H9 (cell line): ENCODE results near the gene DDX20. TPM values are rescaled to one million over a fixed set of nuclear protein-coding genes. Genes with fewer than 3 reads are reported as not detected.

Experiments
- DNase-seq: peaks from one replicate; pipeline ENCODE4 v3.0.0-alpha.2; 2017
- H2AFZ ChIP-seq: one replicate; pipeline ENCODE4 v1.6.1; 2013; ENCODE audit warnings: mild to moderate bottlenecking, low read length, control low read depth, moderate library complexity
- H2AK5ac ChIP-seq: 2 replicates; pipeline ENCODE4 v1.6.1; 2013; ENCODE audit warnings: low read length, control low read depth, mixed read lengths; ENCODE audit not compliant: insufficient read length
- H2BK120ac ChIP-seq: one replicate; pipeline ENCODE4 v1.6.1; 2013; ENCODE audit warnings: low read depth, mild to moderate bottlenecking, low read length, control low read depth, inconsistent platforms; ENCODE audit not compliant: poor library complexity, severe bottlenecking
- H2BK12ac ChIP-seq: 2 replicates; pipeline ENCODE4 v1.6.1; 2013; ENCODE audit warnings: low read length, control low read depth, mixed read lengths, low read depth; ENCODE audit not compliant: insufficient read length
- H2BK15ac ChIP-seq: 2 replicates; pipeline ENCODE4 v1.6.1; 2013; ENCODE audit warnings: low read depth, low read length, control low read depth
- H2BK20ac ChIP-seq: one replicate; pipeline ENCODE4 v1.6.1; 2013; ENCODE audit warnings: low read depth, mild to moderate bottlenecking, low read length, control low read depth, inconsistent platforms; ENCODE audit not compliant: poor library complexity, severe bottlenecking
- H2BK5ac ChIP-seq: 2 replicates; pipeline ENCODE4 v1.6.1; 2013; ENCODE audit warnings: low read length, control low read depth, mixed read lengths; ENCODE audit not compliant: insufficient read length
- H3K14ac ChIP-seq: 2 replicates; pipeline ENCODE4 v1.6.1; 2013; ENCODE audit warnings: low read length, control low read depth; ENCODE audit not compliant: insufficient read depth
- H3K18ac ChIP-seq: 2 replicates; pipeline ENCODE4 v1.6.1; 2013; ENCODE audit warnings: low read depth, mild to moderate bottlenecking, mixed read lengths, low read length, control low read depth; ENCODE audit not compliant: insufficient read length
- H3K23ac ChIP-seq: 2 replicates; pipeline ENCODE4 v1.6.1; 2013; ENCODE audit warnings: low read length, control low read depth, mixed read lengths, low read depth; ENCODE audit not compliant: insufficient read length
- H3K23me2 ChIP-seq: 2 replicates; pipeline ENCODE4 v1.6.1; 2013; ENCODE audit warnings: low read depth, mild to moderate bottlenecking, mixed read lengths, low read length, control low read depth; ENCODE audit not compliant: insufficient read length, poor library complexity, severe bottlenecking
- H3K27ac ChIP-seq: 2 replicates; pipeline ENCODE4 v1.5.1; 2013; ENCODE audit warnings: low read length, control low read depth, mixed read lengths, low read depth; ENCODE audit not compliant: insufficient read length
- H3K27me3 ChIP-seq: 2 replicates; pipeline ENCODE4 v1.6.1; 2013; ENCODE audit warnings: low read length, control low read depth, inconsistent platforms; ENCODE audit not compliant: insufficient read depth
- H3K4ac ChIP-seq: 2 replicates; pipeline ENCODE4 v1.6.1; 2013; ENCODE audit warnings: low read depth, mild to moderate bottlenecking, control low read depth, inconsistent platforms, low read length, moderate library complexity
- H3K4me1 ChIP-seq: 2 replicates; pipeline ENCODE4 v1.6.1; 2013; ENCODE audit warnings: low read length, control low read depth, inconsistent platforms; ENCODE audit not compliant: insufficient read depth
- H3K4me2 ChIP-seq: 2 replicates; pipeline ENCODE4 v1.6.1; 2013; ENCODE audit warnings: low read length, control low read depth, mixed read lengths; ENCODE audit not compliant: insufficient read length, insufficient read depth
- H3K56ac ChIP-seq: 2 replicates; pipeline ENCODE4 v1.6.1; 2013; ENCODE audit warnings: low read depth, mild to moderate bottlenecking, mixed read lengths, low read length, control low read depth; ENCODE audit not compliant: insufficient read length
- H3K79me1 ChIP-seq: 2 replicates; pipeline ENCODE4 v1.6.1; 2013; ENCODE audit warnings: low read depth, mild to moderate bottlenecking, moderate library complexity, low read length, control low read depth, inconsistent platforms; ENCODE audit not compliant: insufficient read depth, poor library complexity, severe bottlenecking
- H3K79me2 ChIP-seq: 2 replicates; pipeline ENCODE4 v1.6.1; 2013; ENCODE audit warnings: low read length, control low read depth, inconsistent platforms; ENCODE audit not compliant: insufficient read depth
- H3K9ac ChIP-seq: 2 replicates; pipeline ENCODE4 v1.6.1; 2013; ENCODE audit warnings: low read length, control low read depth, mixed read lengths; ENCODE audit not compliant: insufficient read length; ENCODE audit errors: extremely low read depth
- H3K9me3 ChIP-seq: one replicate; pipeline ENCODE4 v1.6.1; 2013; ENCODE audit warnings: low read depth, low read length, inconsistent platforms; ENCODE audit not compliant: control insufficient read depth
- H3T11ph ChIP-seq: one replicate; pipeline ENCODE4 v1.6.1; 2013; ENCODE audit warnings: mild to moderate bottlenecking, low read length, control low read depth, inconsistent platforms
- H4K20me1 ChIP-seq: one replicate; pipeline ENCODE4 v1.6.1; 2013; ENCODE audit not compliant: control insufficient read depth, insufficient read length, insufficient read depth
- H4K5ac ChIP-seq: 2 replicates; pipeline ENCODE4 v1.6.1; 2013; ENCODE audit warnings: low read depth, mild to moderate bottlenecking, mixed read lengths, low read length, control low read depth; ENCODE audit not compliant: insufficient read length
- H4K8ac ChIP-seq: replicated peaks from 2 replicates; pipeline ENCODE4 v1.6.1; 2013; ENCODE audit warnings: low read length, control low read depth, mixed read lengths, low read depth; ENCODE audit not compliant: insufficient read length
- H4K91ac ChIP-seq: 2 replicates; pipeline ENCODE4 v1.6.1; 2013; ENCODE audit warnings: low read depth, mild to moderate bottlenecking, moderate library complexity, mixed read lengths, low read length, control low read depth; ENCODE audit not compliant: insufficient read length
- H3K27ac Mint-ChIP-seq, 3 experiments: 2 replicates in 2 of 3; 3 replicates in 1 of 3; pipeline ENCODE4 v1.8.0; 2020 to 2021; ENCODE audit warnings: mixed read lengths in 3 of 3, mild to moderate bottlenecking in 1 of 3, moderate library complexity in 1 of 3
- H3K27me3 Mint-ChIP-seq: 2 replicates; pipeline ENCODE4 v1.8.0; 2021; ENCODE audit warnings: low read depth, mild to moderate bottlenecking, moderate library complexity, mixed read lengths
- H3K36me3 Mint-ChIP-seq, 3 experiments: 2 replicates in 2 of 3; 3 replicates in 1 of 3; pipeline ENCODE4 v1.8.0; 2020 to 2021; ENCODE audit warnings: low read depth in 3 of 3, mixed read lengths in 3 of 3; ENCODE audit not compliant: insufficient read depth in 1 of 3
- H3K4me1 Mint-ChIP-seq, 2 experiments: 2 replicates each; pipeline ENCODE4 v1.8.0; 2020; ENCODE audit warnings: mixed read lengths in 2 of 2
- H3K4me3 Mint-ChIP-seq, 2 experiments: 2 replicates in 1 of 2; 3 replicates in 1 of 2; pipeline ENCODE4 v1.8.0; 2020 to 2021; ENCODE audit warnings: mild to moderate bottlenecking in 2 of 2, mixed read lengths in 2 of 2, moderate library complexity in 1 of 2
- H3K9me3 Mint-ChIP-seq, 2 experiments: 2 replicates in 1 of 2; 3 replicates in 1 of 2; pipeline ENCODE4 v1.8.0; 2020; ENCODE audit warnings: mild to moderate bottlenecking in 2 of 2, mixed read lengths in 2 of 2, moderate library complexity in 1 of 2
- CTCF ChIP-seq: fragments of 200-600 bp; sonication (generic); conservative IDR thresholded peaks from 3 replicates; pipeline ENCODE4 v1.8.0; 2021; ENCODE audit warnings: antibody characterized with exemption, mild to moderate bottlenecking
- WGBS: extraction: QIAGEN DNeasy Blood & Tissue Kit; methylation state at CpG from one replicate; pipeline ENCODE4 v1.1.7; 2013; ENCODE audit warnings: missing lambda C conversion rate, low lambda C conversion rate, mixed read lengths; ENCODE audit not compliant: insufficient read length; ENCODE audit errors: extremely low coverage; 5-methylcytosine and 5-hydroxymethylcytosine counted together
- total RNA-seq: library from RNA; stranded (reverse); gene quantifications from 2 replicates; pipeline ENCODE4 v1.2.1, GENCODE V29; 2021

The DDX20 gene
- total RNA-seq, 1 experiment from 2014 or later, result 38.3 TPM

- no peak overlapping the region for H3K27ac Mint-ChIP-seq
- Histone ChIP-seq H2BK120ac (no peak overlapping the region), H4K20me1 (no peaks in the 10 kb centered on the region), H3K79me2 (no peaks in the 10 kb centered on the region), H2BK12ac (no peak overlapping the region), H3T11ph (no peak overlapping the region), H2AFZ (no peak overlapping the region), H3K56ac (no peak overlapping the region), H3K9me3 (no peaks in the 10 kb centered on the region), H2AK5ac (no peak overlapping the region), H3K23ac (no peak overlapping the region), H4K8ac (no peak overlapping the region), H4K5ac (no peak overlapping the region), H4K91ac (no peak overlapping the region), H3K4ac (no peak overlapping the region), H3K4me2 (no peak overlapping the region), H3K14ac (no peak overlapping the region), H3K27me3 (no peaks in the 10 kb centered on the region), H3K79me1 (no peaks in the 10 kb centered on the region), H3K4me1 (peaks cover 9% of the 10 kb centered on the region; the same call in 1 of the 2 replicates), H2BK15ac (no peak overlapping the region), H3K9ac (no peak overlapping the region), H2BK20ac (no peak overlapping the region), H3K27ac (no peak overlapping the region), H3K23me2 (no peaks in the 10 kb centered on the region), H2BK5ac (no peak overlapping the region), H3K18ac (no peak overlapping the region)
- peaks cover 21 to 23% of the 10 kb centered on the region in 2 experiments for H3K4me1 Mint-ChIP-seq
- DNase-seq, result no peak
- TF ChIP-seq CTCF, result no peak
- peaks cover under 1% of the 10 kb centered on the region; the same call in 1 of the 2 replicates for H3K27me3 Mint-ChIP-seq
- no peak overlapping the region for H3K4me3 Mint-ChIP-seq
- no peaks in the 10 kb centered on the region for H3K9me3 Mint-ChIP-seq
- WGBS, result no CpG with 5 or more reads among the region's 2 CpGs
- H3K36me3 Mint-ChIP-seq, result peaks cover 0 to 2% (median 0%) of the 10 kb centered on the region in 3 experiments; a peak in 1 of 7 replicates
These were observed 38.3 kb upstream of the DDX20 start for GRCh38 chr1:111717450-111717849.
